GM18867 (cell line): ENCODE measurements around the gene ALG3.
"Not testable (repeated sequence)": the region's sequence is repeated elsewhere in the genome, so short reads cannot be mapped to it uniquely, and the experiment has no call there.

ENCODE experiments used
- ATAC-seq: cut with Tn5 transposase; IDR thresholded peaks from one replicate; pipeline ENCODE4 v1.9.1; 2021; ENCODE audit warnings: mild to moderate bottlenecking, moderate library complexity; ENCODE audit not compliant: unreplicated experiment

The ALG3 gene

GRCh38 chr3:184248454-184249411 is at the start of gene ALG3:
TSS of gene ALG3 (minus strand) at chr3:184248962. CDS start at chr3:184248940, 22 bp downstream.
- peak; percentile 46 for ATAC-seq

GRCh38 chr3:184296616-184297015 is 47.9 kb upstream of the ALG3 start:
- no peak for ATAC-seq

GRCh38 chr3:184295771-184296170 is 47.0 kb upstream of the ALG3 start:
- ATAC-seq: no peak

- no peak for ATAC-seq
Observed at GRCh38 chr3:184291738-184292445, 43.1 kb upstream of the ALG3 start.

GRCh38 chr3:184291044-184291737 is 42.4 kb upstream of the ALG3 start:
- ATAC-seq: no peak

GRCh38 chr3:184290331-184290730 is 41.6 kb upstream of the ALG3 start:
- ATAC-seq: no peak

- ATAC-seq: peak; percentile 52
Observed at GRCh38 chr3:184289426-184289938, 40.7 kb upstream of the ALG3 start.

GRCh38 chr3:184284696-184285095 is 35.9 kb upstream of the ALG3 start:
- ATAC-seq: no peak

- no peak for ATAC-seq
Observed at GRCh38 chr3:184283681-184284080, 34.9 kb upstream of the ALG3 start.

- no peak for ATAC-seq
Observed at GRCh38 chr3:184282941-184283340, 34.2 kb upstream of the ALG3 start.

GRCh38 chr3:184277366-184277765 is 28.6 kb upstream of the ALG3 start:
- no peak for ATAC-seq

- no peak for ATAC-seq
Observed at GRCh38 chr3:184275961-184276910, 27.5 kb upstream of the ALG3 start, which contains the start of gene ECE2. TSS of gene ECE2 (plus strand) at chr3:184276022. CDS start at chr3:184276154, 132 bp downstream.

- ATAC-seq: no peak
Observed at GRCh38 chr3:184275381-184275701, 26.6 kb upstream of the ALG3 start.

- ATAC-seq: no peak
Observed at GRCh38 chr3:184272269-184272668, 23.5 kb upstream of the ALG3 start.

- ATAC-seq: not testable (repeated sequence)
Observed at GRCh38 chr3:184267249-184267648, 18.5 kb upstream of the ALG3 start.

GRCh38 chr3:184262764-184263179 is 14.0 kb upstream of the ALG3 start:
- no peak for ATAC-seq

- ATAC-seq: no peak
Observed at GRCh38 chr3:184261854-184262763, 13.3 kb upstream of the ALG3 start.

- peak; percentile 61 for ATAC-seq
Observed at GRCh38 chr3:184261270-184261853, 12.6 kb upstream of the ALG3 start, which contains the start of gene CAMK2N2. TSS of gene CAMK2N2 (minus strand) at chr3:184261553. CDS start at chr3:184261285, 268 bp downstream.
